Measurements from ENCODE around the gene GFER. TPM values are rescaled to one million over a fixed set of nuclear protein-coding genes. Genes with fewer than 3 reads are reported as not detected.

The GFER gene
- total and polyA plus RNA-seq, 2 of the 8 experiments (the other 6 are each of a cell fraction or from before 2014, with no cell fraction given) = 17.7 to 37.9 TPM

DNA sequence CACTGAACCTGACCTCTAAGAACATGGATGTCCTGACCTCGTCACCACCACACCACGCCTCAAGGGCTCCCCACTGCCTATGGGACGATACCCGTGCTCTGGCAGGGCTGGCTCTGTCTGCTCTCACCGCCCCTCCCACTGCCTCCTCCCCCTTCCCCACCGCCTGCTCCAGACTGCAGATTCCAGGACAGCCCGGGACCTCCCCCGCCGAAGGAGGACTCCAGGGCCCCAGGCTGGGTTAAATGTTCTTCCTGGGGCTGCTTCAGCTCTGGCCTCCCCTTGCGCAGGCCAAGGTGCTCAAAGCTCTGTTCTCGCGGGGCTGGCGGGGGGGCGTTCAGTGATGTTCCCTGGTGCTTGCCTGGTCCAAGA is 38.7 kb downstream of the GFER start (continued):
- no peak for TF ChIP-seq CEBPB (IDR thresholded peaks at IDR 0.05; ENCODE audit: low read depth, low read length)
- TF ChIP-seq NANOG (IDR thresholded peaks at IDR 0.05; ENCODE audit: insufficient read depth, low read depth, low read length, poor library complexity, severe bottlenecking) = no peak
- peak; percentile 2 for TF ChIP-seq KDM4A (IDR thresholded peaks at IDR 0.05; ENCODE audit: low read depth, low read length, severe bottlenecking)
- TF ChIP-seq, protein P1, sequence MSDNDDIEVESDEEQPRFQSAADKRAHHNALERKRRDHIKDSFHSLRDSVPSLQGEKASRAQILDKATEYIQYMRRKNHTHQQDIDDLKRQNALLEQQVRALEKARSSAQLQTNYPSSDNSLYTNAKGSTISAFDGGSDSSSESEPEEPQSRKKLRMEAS (IDR thresholded peaks at IDR 0.05) = peak; percentile 62; the same call in 1 of the 2 replicates
- TF ChIP-seq, protein P2, sequence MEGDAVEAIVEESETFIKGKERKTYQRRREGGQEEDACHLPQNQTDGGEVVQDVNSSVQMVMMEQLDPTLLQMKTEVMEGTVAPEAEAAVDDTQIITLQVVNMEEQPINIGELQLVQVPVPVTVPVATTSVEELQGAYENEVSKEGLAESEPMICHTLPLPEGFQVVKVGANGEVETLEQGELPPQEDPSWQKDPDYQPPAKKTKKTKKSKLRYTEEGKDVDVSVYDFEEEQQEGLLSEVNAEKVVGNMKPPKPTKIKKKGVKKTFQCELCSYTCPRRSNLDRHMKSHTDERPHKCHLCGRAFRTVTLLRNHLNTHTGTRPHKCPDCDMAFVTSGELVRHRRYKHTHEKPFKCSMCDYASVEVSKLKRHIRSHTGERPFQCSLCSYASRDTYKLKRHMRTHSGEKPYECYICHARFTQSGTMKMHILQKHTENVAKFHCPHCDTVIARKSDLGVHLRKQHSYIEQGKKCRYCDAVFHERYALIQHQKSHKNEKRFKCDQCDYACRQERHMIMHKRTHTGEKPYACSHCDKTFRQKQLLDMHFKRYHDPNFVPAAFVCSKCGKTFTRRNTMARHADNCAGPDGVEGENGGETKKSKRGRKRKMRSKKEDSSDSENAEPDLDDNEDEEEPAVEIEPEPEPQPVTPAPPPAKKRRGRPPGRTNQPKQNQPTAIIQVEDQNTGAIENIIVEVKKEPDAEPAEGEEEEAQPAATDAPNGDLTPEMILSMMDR (IDR thresholded peaks at IDR 0.05; ENCODE audit: control extremely low read depth in 1 of 3, insufficient read depth in 1 of 3, low read depth in 1 of 3, low read length in 3 of 3) = peak in 1 of 3 experiments; percentile 4; a peak in 1 of 4 replicates
- peak; percentile 24; the same call in 1 of the 2 replicates for TF ChIP-seq CREB1 (IDR thresholded peaks at IDR 0.05)
- no peak for TF ChIP-seq SP2 (IDR thresholded peaks at IDR 0.05; ENCODE audit: low read length)
- no peak for TF ChIP-seq GABPA (IDR thresholded peaks at IDR 0.05; ENCODE audit: borderline replicate concordance, insufficient read depth, low read length)
- TF ChIP-seq, protein P3, sequence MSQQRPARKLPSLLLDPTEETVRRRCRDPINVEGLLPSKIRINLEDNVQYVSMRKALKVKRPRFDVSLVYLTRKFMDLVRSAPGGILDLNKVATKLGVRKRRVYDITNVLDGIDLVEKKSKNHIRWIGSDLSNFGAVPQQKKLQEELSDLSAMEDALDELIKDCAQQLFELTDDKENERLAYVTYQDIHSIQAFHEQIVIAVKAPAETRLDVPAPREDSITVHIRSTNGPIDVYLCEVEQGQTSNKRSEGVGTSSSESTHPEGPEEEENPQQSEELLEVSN (IDR thresholded peaks at IDR 0.05) = 0 out of 2 replicates have a peak, but pooled peaks have one; percentile 17
